BLaER1 treated with 17β-estradiol and CSF1 and Interleukin-3, amounts not matched to agents 10 nM and 100 nM (cell line): Measurements from ENCODE around the gene THUMPD2.

ENCODE experiments used
- H3K27ac ChIP-seq, 11 experiments: shearing (Covaris generic); formaldehyde crosslinking; 2 replicates each; pipeline ENCODE4 v1.8.1; 2022
- H3K27me3 ChIP-seq, 11 experiments: shearing (Covaris generic); formaldehyde crosslinking; 2 replicates each; pipeline ENCODE4 v1.8.1; 2022
- H3K36me3 ChIP-seq, 11 experiments: shearing (Covaris generic); formaldehyde crosslinking; 2 replicates each; pipeline ENCODE4 v1.8.1; 2022
- H3K4me1 ChIP-seq, 10 experiments: shearing (Covaris generic); formaldehyde crosslinking; 2 replicates each; pipeline ENCODE4 v1.8.1; 2022
- H3K4me2 ChIP-seq, 11 experiments: shearing (Covaris generic); formaldehyde crosslinking; 2 replicates each; pipeline ENCODE4 v1.8.1; 2022
- H3K4me3 ChIP-seq, 10 experiments: shearing (Covaris generic); formaldehyde crosslinking; 2 replicates each; pipeline ENCODE4 v1.8.1; 2022
- H3K9ac ChIP-seq, 11 experiments: shearing (Covaris generic); formaldehyde crosslinking; 2 replicates each; pipeline ENCODE4 v1.8.1; 2022
- H3K9me3 ChIP-seq, 11 experiments: shearing (Covaris generic); formaldehyde crosslinking; replicated peaks in 1 of 11; 2 replicates each; pipeline ENCODE4 v1.8.1; 2022
- H4K20me1 ChIP-seq, 11 experiments: shearing (Covaris generic); formaldehyde crosslinking; 2 replicates each; pipeline ENCODE4 v1.8.1; 2022
- Cebpa-rat ChIP-seq, 11 experiments: shearing (Covaris generic); IDR thresholded peaks; 2 replicates each; pipeline ENCODE4 v1.8.1; 2022

The THUMPD2 gene

GRCh38 chr2:39686456-39686855, 92.6 kb downstream of the THUMPD2 start:
- H3K27ac ChIP-seq: no peak overlapping the region
- TF ChIP-seq Cebpa-rat (IDR thresholded peaks at IDR 0.05): no peak
- peaks cover 0 to 5% (median 0%) of the 10 kb centered on the region in 10 experiments; a peak in 1 of 20 replicates for H3K4me1 ChIP-seq
- no peaks in the 10 kb centered on the region for H3K27me3 ChIP-seq
- H3K9me3 ChIP-seq: peaks cover 0 to 16% (median 3%) of the 10 kb centered on the region in 11 experiments; a peak in 6 of 22 replicates
- H3K4me3 ChIP-seq: no peak overlapping the region
- H4K20me1 ChIP-seq: no peaks in the 10 kb centered on the region
- H3K9ac ChIP-seq: no peak overlapping the region
- H3K4me2 ChIP-seq: no peak overlapping the region
- H3K36me3 ChIP-seq: no peaks in the 10 kb centered on the region
